CD4-positive, CD25-positive, alpha-beta regulatory T cell (primary cell): Measurements from ENCODE around the gene MAPK1. TPM values are rescaled to one million over a fixed set of nuclear protein-coding genes. Genes with fewer than 3 reads are reported as not detected.
A peak's percentile ranks its signal among the peaks of the same experiment; 100 is the strongest.
"Not testable (repeated sequence)": the region's sequence is repeated elsewhere in the genome, so short reads cannot be mapped to it uniquely, and the experiment has no call there.

Experiments
- ATAC-seq, 2 donors: fragments of 150-1000 bp; cut with Tn5 transposase; one replicate each; pipeline ENCODE4 v1.10.0; 2021; ENCODE audit warnings: low read depth in 2 of 2, moderate number of reproducible peaks in 2 of 2, moderate library complexity in 1 of 2
- DNase-seq, 3 donors: peaks; one replicate each; pipeline versions ENCODE4 v3.0.0 to v3.0.0-alpha.2; 2012 to 2022; ENCODE audit warnings: mixed read lengths in 1 of 3
- H3K27ac ChIP-seq: one replicate; pipeline ENCODE4 v1.7.0; 2013; ENCODE audit warnings: mild to moderate bottlenecking, low read length; ENCODE audit not compliant: insufficient read depth, poor library complexity, severe bottlenecking
- H3K27me3 ChIP-seq: one replicate; pipeline ENCODE4 v1.7.0; 2013; ENCODE audit warnings: low read length; ENCODE audit not compliant: control insufficient read depth, insufficient read depth
- H3K36me3 ChIP-seq: one replicate; pipeline ENCODE4 v1.7.0; 2013; ENCODE audit warnings: mild to moderate bottlenecking, low read length, moderate library complexity; ENCODE audit not compliant: control insufficient read depth, insufficient read depth
- H3K4me1 ChIP-seq: 2 replicates; pipeline ENCODE4 v1.7.0; 2013; ENCODE audit warnings: mild to moderate bottlenecking, low read length; ENCODE audit not compliant: insufficient read depth, control insufficient read depth, poor library complexity, severe bottlenecking
- H3K4me3 ChIP-seq: one replicate; pipeline ENCODE4 v1.7.0; 2013; ENCODE audit warnings: low read depth, mild to moderate bottlenecking, low read length, moderate library complexity
- H3K9me3 ChIP-seq, 2 experiments: 1 replicate in 1 of 2; 2 replicates in 1 of 2; pipeline ENCODE4 v1.7.0; 2013; ENCODE audit warnings: low read length in 2 of 2, mild to moderate bottlenecking in 1 of 2, moderate library complexity in 1 of 2; ENCODE audit not compliant: control insufficient read depth in 2 of 2
- H3K27ac Mint-ChIP-seq, 3 donors: one replicate each; pipeline ENCODE4 v1.8.0; 2020 to 2022; ENCODE audit warnings: mild to moderate bottlenecking in 3 of 3, mixed read lengths in 3 of 3, moderate library complexity in 2 of 3
- H3K27me3 Mint-ChIP-seq: one replicate; pipeline ENCODE4 v1.8.0; 2022; ENCODE audit warnings: mild to moderate bottlenecking, mixed read lengths
- H3K36me3 Mint-ChIP-seq: one replicate; pipeline ENCODE4 v1.8.0; 2020; ENCODE audit warnings: mixed read lengths
- H3K4me1 Mint-ChIP-seq, 4 donors: one replicate each; pipeline ENCODE4 v1.8.0; 2020 to 2022; ENCODE audit warnings: mixed read lengths in 4 of 4, mild to moderate bottlenecking in 1 of 4
- H3K4me3 Mint-ChIP-seq, 4 donors: one replicate each; pipeline ENCODE4 v1.8.0; 2020 to 2022; ENCODE audit warnings: mild to moderate bottlenecking in 4 of 4, mixed read lengths in 4 of 4, moderate library complexity in 3 of 4
- H3K9me3 Mint-ChIP-seq, 7 donors: one replicate each; pipeline ENCODE4 v1.8.0; 2020 to 2022; ENCODE audit warnings: mixed read lengths in 7 of 7, mild to moderate bottlenecking in 3 of 7, moderate library complexity in 2 of 7
- polyA plus RNA-seq, 4 donors: library from polyadenylated mRNA; unstranded; fragments of 300-500 nt; fragmentation: Illumina TruSeq; gene quantifications; one replicate each; pipeline ENCODE4 v1.2.3, GENCODE V29; 2021
- total RNA-seq: library from RNA; stranded (reverse); gene quantifications from one replicate; pipeline ENCODE4 v1.2.3, GENCODE V29; 2022

MAPK1 gene
- total and polyA plus RNA-seq, 5 donors from 2014 or later, result 46.5 to 88.0 (median 75.3) TPM

- not testable (repeated sequence) for H3K36me3 ChIP-seq, H3K4me3 Mint-ChIP-seq, H3K9me3 Mint-ChIP-seq, H3K27ac ChIP-seq, H3K4me1 ChIP-seq, DNase-seq, H3K36me3 Mint-ChIP-seq, ATAC-seq, H3K27me3 ChIP-seq, H3K4me1 Mint-ChIP-seq, H3K27me3 Mint-ChIP-seq, H3K4me3 ChIP-seq, H3K9me3 ChIP-seq
- H3K27ac Mint-ChIP-seq, result peak overlapping the region in 2 of 3 donors; percentile 68 to 75
Measured at GRCh38 chr22:21721195-21721852, 146.1 kb downstream of the MAPK1 start.

DNA sequence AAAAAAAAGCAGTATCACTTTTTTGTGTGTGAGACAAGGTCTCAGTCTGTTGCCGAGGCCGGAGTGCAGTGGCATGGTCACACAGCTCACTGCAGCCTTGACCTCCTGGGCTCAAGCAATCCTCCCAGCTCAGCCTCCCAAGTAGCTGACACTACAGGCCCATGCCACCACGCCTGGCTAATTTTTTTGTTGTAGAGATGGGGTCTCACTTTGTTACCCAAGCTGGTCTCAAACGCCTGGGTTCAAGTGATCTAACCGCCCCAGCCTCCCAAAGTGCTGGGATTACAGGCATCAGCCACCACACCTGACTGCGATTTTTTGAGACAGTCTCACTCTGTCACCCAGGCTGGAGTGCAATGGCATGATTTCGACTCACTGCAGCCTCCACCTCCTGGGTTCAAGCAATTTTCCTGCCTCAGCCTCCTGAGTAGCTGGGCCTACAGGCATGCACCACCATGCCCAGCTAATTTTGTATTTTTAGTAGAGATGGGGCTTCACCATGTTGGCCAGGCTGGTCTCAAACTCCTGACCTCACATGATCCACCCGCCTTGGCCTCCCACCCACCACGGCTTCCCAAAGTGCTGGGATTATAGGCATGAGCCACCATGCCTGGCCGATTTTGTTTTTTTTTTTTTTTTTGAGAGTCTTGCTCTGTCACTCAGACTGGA, 147.1 kb downstream of the MAPK1 start:
- not testable (repeated sequence) for H3K4me1 Mint-ChIP-seq, H3K27ac ChIP-seq, H3K36me3 Mint-ChIP-seq, H3K27me3 ChIP-seq, H3K4me3 ChIP-seq, H3K9me3 Mint-ChIP-seq, H3K27me3 Mint-ChIP-seq, DNase-seq, H3K4me3 Mint-ChIP-seq, H3K27ac Mint-ChIP-seq, ATAC-seq, H3K4me1 ChIP-seq, H3K36me3 ChIP-seq, H3K9me3 ChIP-seq

DNA sequence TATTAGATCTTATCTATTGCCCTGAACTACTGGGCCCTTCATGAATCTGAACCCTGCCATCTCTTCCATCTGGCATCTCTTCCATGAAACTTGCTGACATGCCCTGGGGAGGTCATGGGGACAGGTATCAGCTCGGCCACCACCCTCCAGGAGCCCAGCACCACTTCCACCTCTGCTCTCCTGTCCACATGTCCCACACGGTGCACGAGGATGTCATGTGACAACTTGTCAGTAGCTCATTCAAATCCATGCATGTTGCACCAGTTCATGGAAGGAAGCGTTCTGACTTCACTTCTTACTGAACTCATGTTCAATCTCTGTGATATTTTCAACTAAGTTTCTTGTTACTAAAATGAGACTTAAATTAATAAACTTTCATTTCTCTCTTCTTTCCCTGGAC, 148.4 kb downstream of the MAPK1 start:
- Mint-ChIP-seq H3K27me3 (no peaks in the 10 kb centered on the region), H3K27ac (peak overlapping the region in 2 of 3 donors; percentile 1 to 39), H3K9me3 (no peaks in the 10 kb centered on the region), H3K4me1 (peaks cover 0 to 9% (median 1%) of the 10 kb centered on the region in 4 donors), H3K4me3 (no peak overlapping the region), H3K36me3 (no peaks in the 10 kb centered on the region)
- no peaks in the 10 kb centered on the region for H3K4me1 ChIP-seq
- DNase-seq (peak in 1 of 3 donors; percentile 12), ATAC-seq (peak in 1 of 2 donors; percentile 22)
- H3K36me3 ChIP-seq, result no peaks in the 10 kb centered on the region
- no peaks in the 10 kb centered on the region for H3K27me3 ChIP-seq
- no peaks in the 10 kb centered on the region for H3K9me3 ChIP-seq
- H3K4me3 ChIP-seq, result no peak overlapping the region
- H3K27ac ChIP-seq, result no peak overlapping the region

GRCh38 chr22:21718499-21718898, 148.9 kb downstream of the MAPK1 start:
- H3K27ac ChIP-seq, result no peak overlapping the region
- H3K4me3 Mint-ChIP-seq, result no peak overlapping the region
- H3K4me1 ChIP-seq, result no peaks in the 10 kb centered on the region
- peak overlapping the region in 1 of 3 donors; percentile 72 for H3K27ac Mint-ChIP-seq
- peaks cover 0 to 9% (median 2%) of the 10 kb centered on the region in 4 donors for H3K4me1 Mint-ChIP-seq
- H3K4me3 ChIP-seq, result no peak overlapping the region
- no peaks in the 10 kb centered on the region for H3K27me3 Mint-ChIP-seq
- H3K36me3 Mint-ChIP-seq, result no peaks in the 10 kb centered on the region
- no peaks in the 10 kb centered on the region for H3K9me3 Mint-ChIP-seq
- no peaks in the 10 kb centered on the region for H3K27me3 ChIP-seq
- DNase-seq, result no peak
- H3K36me3 ChIP-seq, result no peaks in the 10 kb centered on the region
- no peaks in the 10 kb centered on the region for H3K9me3 ChIP-seq
- no peak for ATAC-seq

GRCh38 chr22:21716395-21717122, 150.9 kb downstream of the MAPK1 start:
- H3K4me1 Mint-ChIP-seq, result peaks cover 0 to 16% (median 8%) of the 10 kb centered on the region in 4 donors
- H3K36me3 Mint-ChIP-seq, DNase-seq, H3K9me3 Mint-ChIP-seq, H3K4me1 ChIP-seq, H3K4me3 ChIP-seq, H3K27me3 ChIP-seq, ATAC-seq, H3K27ac Mint-ChIP-seq, H3K27me3 Mint-ChIP-seq, H3K27ac ChIP-seq, H3K9me3 ChIP-seq, H3K4me3 Mint-ChIP-seq, H3K36me3 ChIP-seq: not testable (repeated sequence)

DNA sequence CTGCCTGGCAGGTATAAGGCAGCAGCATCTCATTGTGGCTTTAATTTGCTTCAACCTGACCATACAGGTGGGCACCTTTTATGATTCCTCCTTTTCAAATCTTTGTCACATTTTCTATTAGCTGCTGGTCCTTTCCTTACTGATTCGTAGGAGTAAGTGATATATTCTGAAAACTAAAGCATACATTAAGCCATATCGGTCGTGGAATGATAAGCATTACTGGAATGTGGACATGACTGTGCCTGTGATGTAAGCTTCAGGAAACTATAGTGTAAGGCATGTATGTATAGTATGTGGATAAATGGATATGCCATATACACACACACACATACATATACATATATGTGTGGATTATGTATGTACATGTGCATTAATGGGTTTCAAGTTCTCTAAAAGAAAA, 152.7 kb downstream of the MAPK1 start:
- no peak overlapping the region for H3K27ac Mint-ChIP-seq

DNA sequence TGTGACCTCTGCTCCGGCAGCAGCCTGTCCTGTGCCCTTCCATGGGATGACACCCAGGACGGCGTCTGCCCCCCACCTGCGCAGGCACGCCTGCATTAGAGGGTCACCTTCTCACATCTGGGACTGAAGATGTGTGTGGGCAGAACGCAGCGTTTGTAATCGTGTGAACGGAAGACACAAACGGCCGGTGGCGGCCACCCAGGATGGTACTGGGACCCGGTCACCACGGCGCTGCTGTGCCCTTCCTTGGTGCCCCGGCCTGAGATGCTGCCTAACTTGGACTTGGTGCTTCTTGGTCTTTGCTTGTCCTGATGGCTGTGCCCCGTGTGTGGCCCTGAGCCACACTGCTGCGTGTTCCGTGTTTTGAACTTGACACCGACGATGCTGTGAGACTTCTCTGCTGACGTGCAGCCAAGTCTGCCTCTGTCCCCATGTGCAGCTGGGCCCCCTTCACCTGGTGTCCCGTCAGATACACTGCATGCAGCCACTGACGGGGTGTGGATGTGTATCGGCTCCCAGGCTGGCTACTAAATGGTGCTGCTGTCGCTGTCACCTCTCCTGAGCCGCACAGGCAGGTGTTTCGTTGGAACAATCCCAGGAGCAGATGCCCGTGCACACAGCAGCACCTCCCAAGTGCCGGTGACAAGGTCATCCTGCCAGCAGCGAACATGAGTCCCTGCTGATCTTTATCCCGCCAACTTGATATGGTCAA, 153.2 kb downstream of the MAPK1 start:
- Mint-ChIP-seq H3K27me3 (no peaks in the 10 kb centered on the region), H3K4me3 (no peak overlapping the region), H3K36me3 (no peaks in the 10 kb centered on the region), H3K9me3 (no peaks in the 10 kb centered on the region), H3K4me1 (peaks cover 0 to 14% (median 9%) of the 10 kb centered on the region in 4 donors), H3K27ac (no peak overlapping the region)
- H3K4me1 ChIP-seq, result peaks cover 6% of the 10 kb centered on the region
- ATAC-seq (no peak), DNase-seq (no peak)
- no peaks in the 10 kb centered on the region for H3K36me3 ChIP-seq
- H3K27me3 ChIP-seq, result no peaks in the 10 kb centered on the region
- no peak overlapping the region for H3K27ac ChIP-seq
- no peak overlapping the region for H3K4me3 ChIP-seq
- H3K9me3 ChIP-seq, result no peaks in the 10 kb centered on the region

More for the DNA sequence above, 152.7 kb downstream of the MAPK1 start:
- Mint-ChIP-seq H3K27me3 (no peaks in the 10 kb centered on the region), H3K4me1 (peaks cover 0 to 16% (median 8%) of the 10 kb centered on the region in 4 donors), H3K9me3 (no peaks in the 10 kb centered on the region), H3K36me3 (no peaks in the 10 kb centered on the region), H3K4me3 (no peak overlapping the region)
- no peaks in the 10 kb centered on the region for H3K36me3 ChIP-seq
- ATAC-seq, result no peak
- no peak overlapping the region for H3K27ac ChIP-seq
- peaks cover 6% of the 10 kb centered on the region for H3K4me1 ChIP-seq
- H3K9me3 ChIP-seq, result no peaks in the 10 kb centered on the region
- no peak overlapping the region for H3K4me3 ChIP-seq
- DNase-seq, result no peak
- no peaks in the 10 kb centered on the region for H3K27me3 ChIP-seq
